Nucleus accumbens (tissue), 56 donors: Measurements from ENCODE around the gene SMC3.
A peak's percentile ranks its signal among the peaks of the same experiment; 100 is the strongest.
"Not testable (repeated sequence)": the region's sequence is repeated elsewhere in the genome, so short reads cannot be mapped to it uniquely, and the experiment has no call there.

Experiments
- DNase-seq, 56 donors: peaks; one replicate each; lab custom pipeline; 2025; lab: John Stamatoyannopoulos, UW

Gene SMC3

GRCh38 chr10:110619514-110620397 lies 52.3 kb downstream of the SMC3 start:
- no peak for DNase-seq

- DNase-seq: no peak
Measured at GRCh38 chr10:110620398-110620719, 52.9 kb downstream of the SMC3 start.

GRCh38 chr10:110623316-110623715 lies 55.8 kb downstream of the SMC3 start:
- not testable (repeated sequence) for DNase-seq

DNA sequence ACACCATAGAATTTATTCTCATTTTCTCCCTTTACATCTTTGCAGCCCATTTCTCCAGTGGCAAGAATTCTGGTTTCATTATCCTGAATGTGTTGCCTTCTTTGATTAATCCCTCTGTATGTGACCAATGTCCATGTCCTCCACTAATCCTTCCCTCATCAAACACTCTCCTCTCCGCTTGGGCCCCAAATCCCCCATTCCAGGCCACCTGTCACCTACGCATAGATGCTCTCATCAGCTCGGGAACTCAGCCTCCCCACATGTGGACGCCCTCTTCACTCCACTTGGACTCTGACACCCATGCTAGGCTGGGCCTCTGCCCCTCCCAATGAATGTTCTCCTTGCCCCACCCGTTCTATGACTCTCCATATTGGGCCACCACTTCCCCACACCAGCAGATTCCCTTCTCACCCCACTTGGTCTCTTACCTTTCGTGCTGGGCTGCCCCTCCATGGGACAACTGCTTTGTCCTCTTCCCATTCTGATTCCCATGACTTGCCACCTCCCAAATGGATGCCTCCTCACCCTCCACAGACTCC lies 57.9 kb downstream of the SMC3 start:
- no peak for DNase-seq

DNA sequence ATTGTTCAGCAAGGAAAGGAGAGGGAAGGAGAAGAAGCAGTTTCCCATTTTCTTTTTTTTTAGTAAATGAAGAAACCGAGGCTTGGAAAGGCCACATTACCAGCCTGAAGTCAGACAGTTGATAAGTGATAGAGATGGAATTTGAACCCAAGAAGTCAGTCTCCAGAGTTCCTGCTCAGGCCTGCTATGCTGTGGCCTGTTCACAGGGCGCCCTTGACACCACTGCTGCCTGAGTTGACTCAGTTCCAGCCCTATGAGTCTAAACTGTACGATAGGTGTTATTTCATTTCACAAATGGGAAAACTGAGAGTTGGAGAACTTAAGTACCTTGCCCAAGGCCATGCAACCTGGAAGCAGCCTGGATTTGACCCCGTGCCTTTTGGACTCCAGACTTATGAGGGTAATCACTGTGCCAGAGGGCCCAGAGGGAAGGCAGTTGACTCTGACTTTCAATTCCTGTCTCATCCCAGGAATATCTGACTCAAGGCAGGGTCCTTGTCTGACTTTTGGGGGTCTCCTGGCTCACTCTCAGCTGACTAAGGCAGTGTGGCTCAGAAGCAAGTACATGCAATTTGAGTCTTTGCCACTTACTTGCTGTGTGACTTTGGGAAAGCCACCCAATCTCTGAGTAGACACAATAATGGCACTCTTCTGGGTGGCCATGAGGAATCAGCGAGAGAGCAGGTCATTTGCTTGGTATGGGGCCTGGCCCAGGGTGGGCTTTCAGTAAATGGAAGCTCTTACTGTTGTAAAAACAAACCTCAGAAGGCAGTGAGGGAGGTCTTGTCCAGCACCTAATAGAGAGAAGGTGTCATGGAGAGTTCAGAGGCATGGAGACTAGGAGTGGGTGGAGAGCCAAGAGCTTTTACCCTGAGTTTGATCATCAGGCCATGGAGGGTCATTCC lies 58.7 kb downstream of the SMC3 start:
- DNase-seq: no peak

GRCh38 chr10:110628161-110628560 lies 60.7 kb downstream of the SMC3 start:
- DNase-seq: no peak

GRCh38 chr10:110629680-110630191 lies 62.2 kb downstream of the SMC3 start:
- DNase-seq: no peak

- DNase-seq: no peak
Measured at GRCh38 chr10:110631934-110632333, 64.4 kb downstream of the SMC3 start.

- DNase-seq: no peak
Measured at GRCh38 chr10:110632591-110633215, 65.2 kb downstream of the SMC3 start.

- DNase-seq: no peak
Measured at GRCh38 chr10:110634527-110635209, 67.2 kb downstream of the SMC3 start.

DNA sequence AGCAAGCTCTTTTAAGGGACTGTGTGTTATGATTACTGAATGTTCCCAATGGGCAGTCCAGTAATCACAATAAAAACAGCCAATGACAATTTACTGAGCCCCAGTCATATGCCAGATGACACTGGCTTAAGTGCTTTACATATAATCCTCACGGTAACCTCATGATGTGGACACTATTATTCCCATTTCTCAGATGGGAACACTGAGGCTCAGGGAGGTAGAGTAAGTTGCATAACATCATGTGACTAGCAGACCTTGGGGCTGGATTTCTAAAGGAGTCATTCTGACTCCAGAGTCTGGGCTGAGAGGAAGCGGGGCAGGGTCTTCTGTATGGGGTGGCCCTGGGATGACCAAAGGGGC lies 69.1 kb downstream of the SMC3 start:
- DNase-seq: no peak

GRCh38 chr10:110636932-110637557 lies 69.5 kb downstream of the SMC3 start:
- no peak for DNase-seq

DNA sequence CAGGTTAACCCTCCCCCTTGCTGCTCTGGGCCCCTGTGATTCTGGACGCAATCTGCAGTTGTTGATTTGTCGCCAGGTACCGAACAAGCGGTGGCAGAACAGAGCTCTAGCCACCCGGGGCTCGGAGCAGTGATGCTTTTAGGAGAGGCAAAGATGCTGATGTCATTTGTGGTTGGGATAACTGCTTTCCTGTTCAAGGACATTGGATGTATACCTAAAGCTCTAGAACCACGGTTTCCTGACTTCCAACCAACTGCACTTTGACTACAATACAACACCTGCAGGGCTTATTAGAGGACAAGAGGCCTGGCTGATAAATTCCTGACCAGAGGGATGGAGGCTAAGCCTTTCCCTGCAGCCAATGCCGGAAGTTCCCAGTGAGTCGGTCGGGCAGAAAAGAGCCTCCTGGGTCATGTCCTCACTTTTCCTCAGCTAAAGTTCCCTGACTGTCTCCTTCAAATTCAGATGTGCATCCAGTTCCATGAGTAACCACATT lies 70.1 kb downstream of the SMC3 start:
- DNase-seq: no peak

GRCh38 chr10:110638319-110638718 lies 70.8 kb downstream of the SMC3 start:
- DNase-seq: no peak

- not testable (repeated sequence) for DNase-seq
Measured at GRCh38 chr10:110639046-110639445, 71.6 kb downstream of the SMC3 start.

- DNase-seq: not testable (repeated sequence)
Measured at GRCh38 chr10:110639858-110640257, 72.4 kb downstream of the SMC3 start.

DNA sequence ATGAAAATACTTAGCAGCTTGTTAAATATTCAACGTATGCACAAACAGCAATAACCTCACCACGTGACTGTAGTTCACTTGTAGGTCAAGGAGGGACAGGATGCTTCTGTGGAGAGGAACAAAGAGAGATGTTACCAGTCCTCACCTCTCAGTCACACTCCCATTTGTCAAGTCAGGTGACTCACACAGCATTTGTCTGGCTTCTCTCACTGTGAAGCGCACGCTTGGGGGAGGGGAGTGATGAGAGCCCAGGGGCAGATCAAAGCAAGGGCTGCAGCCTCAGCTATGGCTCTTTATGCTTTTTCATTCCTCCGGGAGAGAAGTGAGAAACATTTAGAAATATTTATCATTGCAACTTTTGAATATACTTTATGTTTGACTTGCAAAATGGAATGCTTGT lies 73.8 kb downstream of the SMC3 start:
- peak in 9 of 56 donors; percentile 3 to 30 (median 14) for DNase-seq

GRCh38 chr10:110642204-110643034 lies 74.9 kb downstream of the SMC3 start:
- DNase-seq: no peak
